ENCODE measurements around the gene SIGLEC12.

Gene SIGLEC12

DNA sequence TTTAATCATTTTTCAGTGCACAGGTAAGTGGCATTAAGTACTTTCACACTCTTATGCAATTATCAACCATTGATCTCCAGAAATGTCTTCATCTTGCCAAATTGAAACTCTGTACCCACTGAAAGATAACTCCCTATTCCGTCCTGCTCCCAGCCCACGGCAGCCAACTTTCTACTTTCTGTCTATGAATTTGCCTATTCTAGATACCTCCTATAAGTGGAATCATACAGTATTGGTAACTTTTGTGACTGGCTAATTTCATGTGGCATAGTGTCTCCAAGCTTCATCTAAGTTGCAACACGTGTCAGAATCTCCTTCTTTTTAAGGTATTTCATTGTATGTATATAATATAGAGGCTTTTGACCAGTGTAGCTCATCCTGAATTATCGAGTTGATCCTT, 29.0 kb downstream of the SIGLEC12 start:
- TF ChIP-seq POLR2AphosphoS5 (IDR thresholded peaks at IDR 0.05; ENCODE audit: low read depth, low read length) (no peak), TAF1 (IDR thresholded peaks at IDR 0.05; ENCODE audit: borderline replicate concordance, insufficient read depth, low read length) (no peak), SIN3A (IDR thresholded peaks at IDR 0.05; ENCODE audit: borderline replicate concordance, insufficient read depth, low read length) (no peak), FOXP2 (optimal IDR thresholded peaks at IDR 0.05; ENCODE audit: borderline replicate concordance, extremely low read depth, extremely low read length, insufficient read depth) (no peak)
- TF ChIP-seq, protein P1, sequence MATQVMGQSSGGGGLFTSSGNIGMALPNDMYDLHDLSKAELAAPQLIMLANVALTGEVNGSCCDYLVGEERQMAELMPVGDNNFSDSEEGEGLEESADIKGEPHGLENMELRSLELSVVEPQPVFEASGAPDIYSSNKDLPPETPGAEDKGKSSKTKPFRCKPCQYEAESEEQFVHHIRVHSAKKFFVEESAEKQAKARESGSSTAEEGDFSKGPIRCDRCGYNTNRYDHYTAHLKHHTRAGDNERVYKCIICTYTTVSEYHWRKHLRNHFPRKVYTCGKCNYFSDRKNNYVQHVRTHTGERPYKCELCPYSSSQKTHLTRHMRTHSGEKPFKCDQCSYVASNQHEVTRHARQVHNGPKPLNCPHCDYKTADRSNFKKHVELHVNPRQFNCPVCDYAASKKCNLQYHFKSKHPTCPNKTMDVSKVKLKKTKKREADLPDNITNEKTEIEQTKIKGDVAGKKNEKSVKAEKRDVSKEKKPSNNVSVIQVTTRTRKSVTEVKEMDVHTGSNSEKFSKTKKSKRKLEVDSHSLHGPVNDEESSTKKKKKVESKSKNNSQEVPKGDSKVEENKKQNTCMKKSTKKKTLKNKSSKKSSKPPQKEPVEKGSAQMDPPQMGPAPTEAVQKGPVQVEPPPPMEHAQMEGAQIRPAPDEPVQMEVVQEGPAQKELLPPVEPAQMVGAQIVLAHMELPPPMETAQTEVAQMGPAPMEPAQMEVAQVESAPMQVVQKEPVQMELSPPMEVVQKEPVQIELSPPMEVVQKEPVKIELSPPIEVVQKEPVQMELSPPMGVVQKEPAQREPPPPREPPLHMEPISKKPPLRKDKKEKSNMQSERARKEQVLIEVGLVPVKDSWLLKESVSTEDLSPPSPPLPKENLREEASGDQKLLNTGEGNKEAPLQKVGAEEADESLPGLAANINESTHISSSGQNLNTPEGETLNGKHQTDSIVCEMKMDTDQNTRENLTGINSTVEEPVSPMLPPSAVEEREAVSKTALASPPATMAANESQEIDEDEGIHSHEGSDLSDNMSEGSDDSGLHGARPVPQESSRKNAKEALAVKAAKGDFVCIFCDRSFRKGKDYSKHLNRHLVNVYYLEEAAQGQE (IDR thresholded peaks at IDR 0.05; ENCODE audit: insufficient read depth in 1 of 2, low read depth in 2 of 2, low read length in 2 of 2), result no peak

DNA sequence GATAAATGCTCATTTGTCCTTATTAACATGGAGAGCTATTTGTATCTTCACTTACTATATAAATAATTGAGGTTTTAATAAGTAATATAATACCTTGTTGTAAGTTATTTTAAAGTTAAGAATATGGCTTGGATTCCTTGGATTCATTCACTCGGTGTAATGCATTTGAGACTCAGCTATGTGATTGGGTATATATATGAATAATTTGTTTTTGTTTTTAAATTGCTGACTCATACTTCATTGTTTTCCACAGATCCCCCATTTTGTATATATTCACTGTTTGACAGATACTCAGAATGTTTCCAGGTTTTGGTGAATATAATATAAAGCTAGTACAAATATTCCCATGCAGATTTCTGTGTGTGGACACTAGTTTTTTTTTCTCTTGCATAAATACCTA, 30.1 kb downstream of the SIGLEC12 start:
- TF ChIP-seq TAF1 (IDR thresholded peaks at IDR 0.05; ENCODE audit: borderline replicate concordance, insufficient read depth, low read length), result no peak
- no peak for TF ChIP-seq POLR2AphosphoS5 (IDR thresholded peaks at IDR 0.05; ENCODE audit: low read depth, low read length)
- no peak for TF ChIP-seq SIN3A (IDR thresholded peaks at IDR 0.05; ENCODE audit: borderline replicate concordance, insufficient read depth, low read length)
- TF ChIP-seq FOXP2 (optimal IDR thresholded peaks at IDR 0.05; ENCODE audit: borderline replicate concordance, extremely low read depth, extremely low read length, insufficient read depth), result no peak
- TF ChIP-seq, protein P1 (IDR thresholded peaks at IDR 0.05; ENCODE audit: insufficient read depth in 1 of 2, low read depth in 2 of 2, low read length in 2 of 2), result no peak

DNA sequence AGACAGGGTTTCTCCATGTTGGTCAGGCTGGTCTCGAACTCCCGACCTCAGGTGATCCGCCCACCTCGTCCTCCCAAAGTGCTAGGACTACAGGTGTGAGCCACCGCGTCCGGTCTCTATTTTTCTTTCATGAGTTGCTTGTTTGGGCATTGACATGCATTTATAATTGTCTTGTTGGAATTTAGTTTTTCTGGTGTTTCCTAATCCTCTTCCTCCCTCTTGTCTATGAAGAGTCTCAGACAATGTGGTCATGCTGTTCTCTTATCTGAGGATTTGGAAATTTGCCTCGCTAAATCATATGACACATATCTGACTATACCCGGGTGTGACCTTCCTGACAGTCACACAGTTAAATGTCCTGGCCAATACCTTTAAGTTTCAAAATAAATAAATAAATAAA, 30.6 kb downstream of the SIGLEC12 start:
- no peak for TF ChIP-seq FOXP2 (optimal IDR thresholded peaks at IDR 0.05; ENCODE audit: borderline replicate concordance, extremely low read depth, extremely low read length, insufficient read depth)
- TF ChIP-seq, protein P1 (IDR thresholded peaks at IDR 0.05; ENCODE audit: insufficient read depth in 1 of 2, low read depth in 2 of 2, low read length in 2 of 2), result no peak
- no peak for TF ChIP-seq SIN3A (IDR thresholded peaks at IDR 0.05; ENCODE audit: borderline replicate concordance, insufficient read depth, low read length)
- TF ChIP-seq TAF1 (IDR thresholded peaks at IDR 0.05; ENCODE audit: borderline replicate concordance, insufficient read depth, low read length), result no peak
- TF ChIP-seq POLR2AphosphoS5 (IDR thresholded peaks at IDR 0.05; ENCODE audit: low read depth, low read length), result no peak

DNA sequence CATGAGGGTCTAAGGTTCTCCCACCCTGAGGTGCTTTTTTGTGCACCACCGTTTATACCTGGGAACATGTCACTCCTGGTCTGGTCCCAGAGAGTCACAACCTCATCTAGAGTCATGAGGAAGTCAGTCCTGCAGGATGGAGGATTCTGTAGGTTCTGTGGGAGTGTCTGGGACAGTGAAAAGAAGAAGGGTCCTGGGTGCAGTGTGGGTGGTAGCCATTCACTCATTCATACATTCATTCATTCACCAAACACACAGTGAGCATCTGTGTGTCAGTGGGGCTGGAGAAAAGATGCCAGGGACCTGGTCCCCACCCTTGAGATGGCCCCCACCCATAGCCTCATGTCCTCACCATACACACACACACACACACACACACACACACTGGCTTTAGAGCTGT, 32.0 kb downstream of the SIGLEC12 start:
- TF ChIP-seq TAF1 (IDR thresholded peaks at IDR 0.05; ENCODE audit: borderline replicate concordance, insufficient read depth, low read length) (no peak), POLR2AphosphoS5 (IDR thresholded peaks at IDR 0.05; ENCODE audit: low read depth, low read length) (no peak), SIN3A (IDR thresholded peaks at IDR 0.05; ENCODE audit: borderline replicate concordance, insufficient read depth, low read length) (no peak), FOXP2 (optimal IDR thresholded peaks at IDR 0.05; ENCODE audit: borderline replicate concordance, extremely low read depth, extremely low read length, insufficient read depth) (no peak)
- TF ChIP-seq, protein P1 (IDR thresholded peaks at IDR 0.05; ENCODE audit: insufficient read depth in 1 of 2, low read depth in 2 of 2, low read length in 2 of 2), result no peak

DNA sequence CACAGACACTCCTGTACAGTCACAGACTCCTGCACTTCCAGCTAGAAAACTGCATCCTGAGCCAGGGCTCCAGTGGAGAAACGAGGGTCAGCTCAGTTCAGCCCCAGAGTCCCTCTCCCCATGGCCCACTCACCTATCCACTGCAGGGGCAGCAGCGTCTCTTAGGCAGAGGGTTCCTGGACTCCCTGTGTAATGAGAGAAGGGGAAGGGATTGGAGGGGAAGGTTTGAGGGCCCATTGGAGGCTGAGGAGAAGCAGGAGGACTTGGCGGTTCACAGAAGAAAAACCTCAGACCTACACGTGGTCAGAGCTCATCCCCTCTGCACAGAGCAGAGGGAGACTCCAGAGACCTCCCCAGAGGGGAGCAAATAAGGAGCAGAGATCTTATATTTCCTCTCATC, 32.4 kb downstream of the SIGLEC12 start:
- TF ChIP-seq POLR2AphosphoS5 (IDR thresholded peaks at IDR 0.05; ENCODE audit: low read depth, low read length) (no peak), FOXP2 (optimal IDR thresholded peaks at IDR 0.05; ENCODE audit: borderline replicate concordance, extremely low read depth, extremely low read length, insufficient read depth) (no peak)
- TF ChIP-seq, protein P1 (IDR thresholded peaks at IDR 0.05; ENCODE audit: insufficient read depth in 1 of 2, low read depth in 2 of 2, low read length in 2 of 2), result no peak
